ENCODE measurements around the gene CRYGD. TPM values are rescaled to one million over a fixed set of nuclear protein-coding genes. Genes with fewer than 3 reads are reported as not detected.

The CRYGD gene
- polyA plus RNA-seq, 2 donors: not detected

- WGBS, 2 donors: 96 to 100% methylated on average over 1 of the region's 1 CpG
- H3K4me1 ChIP-seq (ENCODE audit: control insufficient read depth in 2 of 2, insufficient read depth in 2 of 2, low read length in 1 of 2): no peaks in the 10 kb centered on the region
- no peak overlapping the region for H3K27ac ChIP-seq (ENCODE audit: low read depth in 2 of 2, low read length in 1 of 2)
- no peaks in the 10 kb centered on the region for H3K9me3 ChIP-seq (ENCODE audit: control insufficient read depth in 2 of 2, insufficient read depth in 1 of 2, low read depth in 1 of 2, low read length in 1 of 2)
- H3K27me3 ChIP-seq (ENCODE audit: control insufficient read depth in 1 of 2, insufficient read depth in 2 of 2, low read length in 2 of 2): no peaks in the 10 kb centered on the region
- H3K36me3 ChIP-seq (ENCODE audit: control insufficient read depth in 2 of 2, insufficient read depth in 2 of 2, low read length in 1 of 2): no peaks in the 10 kb centered on the region
- no peak overlapping the region for H3K4me3 ChIP-seq (ENCODE audit: low read depth in 1 of 2, low read length in 2 of 2)
Observed at GRCh38 chr2:208092093-208092832, 32.1 kb downstream of the CRYGD start.

GRCh38 chr2:208090420-208090819 lies 33.9 kb downstream of the CRYGD start:
- H3K4me3 ChIP-seq (ENCODE audit: low read depth in 1 of 2, low read length in 2 of 2): no peak overlapping the region
- no peaks in the 10 kb centered on the region for H3K27me3 ChIP-seq (ENCODE audit: control insufficient read depth in 1 of 2, insufficient read depth in 2 of 2, low read length in 2 of 2)

DNA sequence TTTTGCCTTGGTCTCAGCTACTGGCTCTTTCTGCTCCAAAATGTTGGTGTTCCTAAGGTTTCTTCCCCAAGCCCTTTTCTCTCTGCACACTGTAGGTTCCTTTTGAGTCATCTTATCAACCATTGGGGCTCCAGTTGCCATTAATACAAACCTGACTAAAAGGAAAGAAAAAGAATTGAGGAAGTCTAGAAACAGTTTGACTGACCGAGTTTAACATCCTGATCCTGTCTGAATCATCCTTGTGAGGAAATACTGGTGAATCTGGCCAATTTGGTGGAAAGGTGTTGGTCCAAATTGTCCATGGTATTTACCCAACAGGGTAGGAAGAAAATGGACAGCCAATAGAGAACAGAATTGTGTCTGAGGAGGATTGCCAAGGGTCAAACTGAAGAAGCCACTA lies 38.3 kb downstream of the CRYGD start:
- 54 to 64% methylated on average over 1 of the region's 1 CpG for WGBS, 2 donors
- Histone ChIP-seq H3K4me3 (ENCODE audit: low read depth in 1 of 2, low read length in 2 of 2) (no peak overlapping the region), H3K4me1 (ENCODE audit: control insufficient read depth in 2 of 2, insufficient read depth in 2 of 2, low read length in 1 of 2) (no peaks in the 10 kb centered on the region), H3K9me3 (ENCODE audit: control insufficient read depth in 2 of 2, insufficient read depth in 1 of 2, low read depth in 1 of 2, low read length in 1 of 2) (no peaks in the 10 kb centered on the region), H3K27ac (ENCODE audit: low read depth in 2 of 2, low read length in 1 of 2) (no peak overlapping the region), H3K27me3 (ENCODE audit: control insufficient read depth in 1 of 2, insufficient read depth in 2 of 2, low read length in 2 of 2) (no peaks in the 10 kb centered on the region), H3K36me3 (ENCODE audit: control insufficient read depth in 2 of 2, insufficient read depth in 2 of 2, low read length in 1 of 2) (no peaks in the 10 kb centered on the region)

More at GRCh38 chr2:208090420-208090819, 33.9 kb downstream of the CRYGD start:
- Histone ChIP-seq H3K36me3 (ENCODE audit: control insufficient read depth in 2 of 2, insufficient read depth in 2 of 2, low read length in 1 of 2) (no peaks in the 10 kb centered on the region), H3K9me3 (ENCODE audit: control insufficient read depth in 2 of 2, insufficient read depth in 1 of 2, low read depth in 1 of 2, low read length in 1 of 2) (no peaks in the 10 kb centered on the region), H3K27ac (ENCODE audit: low read depth in 2 of 2, low read length in 1 of 2) (no peak overlapping the region), H3K4me1 (ENCODE audit: control insufficient read depth in 2 of 2, insufficient read depth in 2 of 2, low read length in 1 of 2) (no peaks in the 10 kb centered on the region)

DNA sequence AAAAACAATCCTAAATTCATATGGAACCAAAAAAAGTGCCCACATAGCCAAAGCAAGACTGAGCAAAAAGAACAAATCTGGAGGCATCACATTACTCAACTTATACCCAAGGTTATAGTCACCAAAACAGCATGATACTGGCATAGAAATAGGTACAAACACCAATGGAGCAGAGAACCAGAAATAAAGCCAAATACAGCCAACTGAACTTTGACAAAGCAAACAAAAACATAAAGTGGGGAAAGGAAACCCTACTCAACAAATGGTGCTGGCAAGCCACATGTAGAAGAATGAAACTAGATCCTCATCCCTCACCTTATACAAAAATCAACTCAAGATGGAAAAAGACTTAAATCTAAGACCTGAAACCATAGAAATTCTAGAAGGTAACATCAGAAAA lies 40.5 kb downstream of the CRYGD start:
- no peaks in the 10 kb centered on the region for H3K4me1 ChIP-seq (ENCODE audit: control insufficient read depth in 2 of 2, insufficient read depth in 2 of 2, low read length in 1 of 2)
- H3K27me3 ChIP-seq (ENCODE audit: control insufficient read depth in 1 of 2, insufficient read depth in 2 of 2, low read length in 2 of 2): no peaks in the 10 kb centered on the region
- no peak overlapping the region for H3K27ac ChIP-seq (ENCODE audit: low read depth in 2 of 2, low read length in 1 of 2)
- no peaks in the 10 kb centered on the region for H3K9me3 ChIP-seq (ENCODE audit: control insufficient read depth in 2 of 2, insufficient read depth in 1 of 2, low read depth in 1 of 2, low read length in 1 of 2)
- no peaks in the 10 kb centered on the region for H3K36me3 ChIP-seq (ENCODE audit: control insufficient read depth in 2 of 2, insufficient read depth in 2 of 2, low read length in 1 of 2)
- no peak overlapping the region for H3K4me3 ChIP-seq (ENCODE audit: low read depth in 1 of 2, low read length in 2 of 2)

- 76 to 80% methylated on average over 2 of the region's 2 CpGs for WGBS, 2 donors
Observed at GRCh38 chr2:208077276-208077675, 47.0 kb downstream of the CRYGD start.

DNA sequence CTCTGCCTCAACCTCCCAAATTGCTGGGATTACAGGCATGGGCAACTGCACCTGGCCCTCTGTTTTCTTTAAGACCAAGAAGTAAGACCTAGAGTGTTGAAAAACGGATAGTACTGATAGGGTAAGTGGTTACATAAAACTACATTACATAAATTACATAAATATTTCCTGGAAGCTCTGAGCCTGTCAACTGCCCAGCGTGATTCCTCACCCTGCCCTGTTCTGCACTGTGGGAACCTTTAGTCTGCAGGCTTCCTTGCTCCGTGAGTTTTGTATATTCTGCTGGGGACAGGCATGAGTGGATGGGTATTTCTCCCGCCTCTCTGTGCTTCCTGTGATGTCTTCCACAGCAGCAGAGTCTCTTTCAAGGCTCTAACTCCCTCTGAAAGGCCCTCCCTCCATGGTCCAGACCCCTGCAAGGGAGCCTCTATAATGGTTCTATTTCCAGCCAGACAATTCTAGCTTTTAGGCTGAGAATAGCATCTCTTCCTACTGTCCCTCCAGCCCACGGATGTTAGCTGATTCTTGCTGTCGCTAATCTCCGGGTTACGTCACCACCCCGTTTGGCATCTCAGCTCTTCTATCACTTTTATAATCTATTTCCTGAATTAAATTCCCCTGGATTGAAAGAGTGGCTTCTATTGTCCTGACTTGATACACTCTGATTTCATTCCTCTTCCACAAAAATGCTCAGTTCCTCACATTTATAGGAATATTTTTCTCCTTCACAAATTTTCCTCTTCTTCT lies 49.5 kb downstream of the CRYGD start:
- WGBS, 2 donors: 50 to 56% methylated on average over 9 of the region's 9 CpGs
- Histone ChIP-seq H3K9me3 (ENCODE audit: control insufficient read depth in 2 of 2, insufficient read depth in 1 of 2, low read depth in 1 of 2, low read length in 1 of 2) (no peaks in the 10 kb centered on the region), H3K27ac (ENCODE audit: low read depth in 2 of 2, low read length in 1 of 2) (no peak overlapping the region), H3K36me3 (ENCODE audit: control insufficient read depth in 2 of 2, insufficient read depth in 2 of 2, low read length in 1 of 2) (no peaks in the 10 kb centered on the region), H3K4me3 (ENCODE audit: low read depth in 1 of 2, low read length in 2 of 2) (no peak overlapping the region), H3K4me1 (ENCODE audit: control insufficient read depth in 2 of 2, insufficient read depth in 2 of 2, low read length in 1 of 2) (no peaks in the 10 kb centered on the region), H3K27me3 (ENCODE audit: control insufficient read depth in 1 of 2, insufficient read depth in 2 of 2, low read length in 2 of 2) (no peaks in the 10 kb centered on the region)

More at GRCh38 chr2:208077276-208077675, 47.0 kb downstream of the CRYGD start:
- Histone ChIP-seq H3K36me3 (ENCODE audit: control insufficient read depth in 2 of 2, insufficient read depth in 2 of 2, low read length in 1 of 2) (no peaks in the 10 kb centered on the region), H3K27ac (ENCODE audit: low read depth in 2 of 2, low read length in 1 of 2) (no peak overlapping the region), H3K27me3 (ENCODE audit: control insufficient read depth in 1 of 2, insufficient read depth in 2 of 2, low read length in 2 of 2) (no peaks in the 10 kb centered on the region), H3K4me3 (ENCODE audit: low read depth in 1 of 2, low read length in 2 of 2) (no peak overlapping the region), H3K9me3 (ENCODE audit: control insufficient read depth in 2 of 2, insufficient read depth in 1 of 2, low read depth in 1 of 2, low read length in 1 of 2) (no peaks in the 10 kb centered on the region), H3K4me1 (ENCODE audit: control insufficient read depth in 2 of 2, insufficient read depth in 2 of 2, low read length in 1 of 2) (no peaks in the 10 kb centered on the region)

DNA sequence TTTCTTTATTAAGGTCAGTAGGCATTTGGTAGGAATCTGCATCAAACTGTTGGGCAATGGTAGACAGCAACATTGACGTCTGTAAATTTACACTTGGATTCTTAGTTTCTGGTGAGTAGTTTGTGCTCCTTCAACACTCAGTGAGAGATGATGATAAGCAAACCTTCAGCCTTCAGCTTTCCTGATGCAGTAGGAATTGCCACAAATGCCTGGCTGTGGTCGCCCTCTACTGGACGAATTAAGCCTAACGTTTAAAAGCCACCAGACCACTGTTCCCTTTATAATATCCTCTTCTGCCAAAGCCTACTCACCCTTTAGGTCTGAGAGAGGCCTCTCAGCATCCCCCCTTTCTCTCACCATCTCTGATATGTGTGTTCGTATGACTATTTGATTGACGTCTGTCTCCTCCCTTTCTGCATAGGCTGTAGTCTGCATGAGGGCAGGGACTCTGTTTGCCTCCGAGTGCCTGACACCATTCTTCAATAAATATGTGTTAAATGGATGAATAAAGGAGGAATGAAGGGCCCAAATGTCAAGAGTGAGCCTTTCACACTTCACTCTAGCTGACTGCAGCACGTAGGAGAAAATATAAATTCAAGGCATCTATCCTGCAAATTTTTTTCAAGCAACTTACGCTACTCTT lies 52.0 kb downstream of the CRYGD start:
- no peaks in the 10 kb centered on the region for H3K9me3 ChIP-seq (ENCODE audit: control insufficient read depth in 2 of 2, insufficient read depth in 1 of 2, low read depth in 1 of 2, low read length in 1 of 2)
- no peak overlapping the region for H3K27ac ChIP-seq (ENCODE audit: low read depth in 2 of 2, low read length in 1 of 2)
- 24 to 25% methylated on average over 9 of the region's 9 CpGs for WGBS, 2 donors
- H3K4me1 ChIP-seq (ENCODE audit: control insufficient read depth in 2 of 2, insufficient read depth in 2 of 2, low read length in 1 of 2): no peaks in the 10 kb centered on the region
- no peak overlapping the region for H3K4me3 ChIP-seq (ENCODE audit: low read depth in 1 of 2, low read length in 2 of 2)
- H3K27me3 ChIP-seq (ENCODE audit: control insufficient read depth in 1 of 2, insufficient read depth in 2 of 2, low read length in 2 of 2): no peaks in the 10 kb centered on the region
- H3K36me3 ChIP-seq (ENCODE audit: control insufficient read depth in 2 of 2, insufficient read depth in 2 of 2, low read length in 1 of 2): no peaks in the 10 kb centered on the region

Other genes with a start within 250 kb of the CRYGD start
- gene PLEKHM3, start 99.0 kb downstream of the CRYGD start, polyA plus RNA-seq: 1 to 10 TPM; 1.7 to 1.9 TPM
- not detected for gene CRYGC, start 5.3 kb upstream of the CRYGD start, polyA plus RNA-seq
- not detected for gene CRYGB, start 21.6 kb upstream of the CRYGD start, polyA plus RNA-seq
- not detected for gene CRYGA, start 39.1 kb upstream of the CRYGD start, polyA plus RNA-seq
- not detected for gene C2orf80, start 65.5 kb upstream of the CRYGD start, polyA plus RNA-seq
- gene IDH1, start 130.5 kb upstream of the CRYGD start, polyA plus RNA-seq: 10 to 100 TPM; 59.6 to 77.4 TPM
- gene PIKFYVE, start 141.7 kb upstream of the CRYGD start, polyA plus RNA-seq: 1 to 10 TPM; 2.9 to 3.6 TPM

Measured in esophagus (tissue), 2 donors.